Limb (tissue), 2 donors: ENCODE measurements around the gene DLG2.
"Not testable (repeated sequence)": the region's sequence is repeated elsewhere in the genome, so short reads cannot be mapped to it uniquely, and the experiment has no call there.

Experiments used
- DNase-seq, 2 donors: peaks; one replicate each; pipeline ENCODE4 v3.0.0-alpha.2; 2016; ENCODE audit errors: extremely low spot score in 2 of 2

Gene DLG2

DNA sequence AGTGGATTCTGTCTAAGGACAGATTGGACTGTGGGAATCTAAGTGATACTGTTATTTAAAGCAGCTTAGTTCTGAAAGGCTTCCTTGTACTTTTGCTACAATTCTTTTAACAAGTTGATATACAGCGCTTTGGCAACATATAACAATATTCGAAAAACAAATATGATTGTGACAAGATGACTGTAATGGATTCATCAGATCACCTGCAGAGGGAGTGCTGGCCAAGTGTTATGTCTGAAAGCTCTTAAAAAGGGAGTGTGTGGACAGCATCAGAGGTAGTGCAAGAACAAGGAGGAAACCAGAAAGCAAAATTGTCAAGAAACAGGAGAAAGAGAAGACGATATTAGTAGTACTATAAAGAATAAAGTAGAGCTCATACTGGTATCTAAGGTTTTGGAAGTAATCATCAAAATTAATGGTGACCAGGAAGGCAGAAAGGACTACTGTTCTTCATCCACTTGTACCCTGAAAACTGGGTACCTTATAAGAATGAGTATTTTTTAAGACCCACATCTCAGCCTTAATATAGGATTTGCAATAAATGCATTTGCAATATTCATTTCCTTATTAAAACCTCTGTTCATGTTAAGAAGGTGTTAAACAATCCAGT, 1229.0 kb downstream of the DLG2 start:
- DNase-seq = peak in 1 of 2 donors; percentile 7

- no peak for DNase-seq
Observed at GRCh38 chr11:84396521-84396920, 1230.6 kb downstream of the DLG2 start.

DNA sequence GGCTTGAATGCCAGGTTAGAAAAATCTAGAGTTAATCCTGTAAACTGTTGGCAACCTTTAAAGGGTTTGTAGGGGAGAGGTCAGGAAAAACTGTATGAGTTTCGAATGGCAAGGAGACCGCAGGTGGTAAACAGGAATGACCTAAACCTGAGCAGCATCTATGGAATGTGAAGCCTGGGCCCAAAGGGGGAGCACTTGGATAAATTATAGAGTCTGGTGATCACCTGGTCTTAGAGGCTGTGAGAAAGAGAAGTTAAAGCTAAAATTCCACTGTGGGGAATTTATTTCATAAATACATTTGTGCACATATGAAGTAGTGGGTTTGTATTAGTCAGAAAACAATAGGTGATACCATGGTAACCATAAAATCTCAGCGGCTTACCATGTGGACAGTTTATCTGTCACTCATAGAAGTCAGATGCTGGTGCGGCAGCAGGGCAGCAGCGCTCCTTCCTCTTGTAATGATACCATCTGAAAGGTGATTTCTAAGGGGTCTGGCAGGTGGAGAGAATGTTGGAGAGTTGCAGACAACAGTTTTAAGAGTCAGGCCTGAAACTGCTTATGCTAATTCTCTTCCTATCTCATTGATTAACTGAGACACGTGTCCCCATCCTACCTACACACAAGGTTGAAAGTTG, 1236.6 kb downstream of the DLG2 start:
- DNase-seq = no peak

DNA sequence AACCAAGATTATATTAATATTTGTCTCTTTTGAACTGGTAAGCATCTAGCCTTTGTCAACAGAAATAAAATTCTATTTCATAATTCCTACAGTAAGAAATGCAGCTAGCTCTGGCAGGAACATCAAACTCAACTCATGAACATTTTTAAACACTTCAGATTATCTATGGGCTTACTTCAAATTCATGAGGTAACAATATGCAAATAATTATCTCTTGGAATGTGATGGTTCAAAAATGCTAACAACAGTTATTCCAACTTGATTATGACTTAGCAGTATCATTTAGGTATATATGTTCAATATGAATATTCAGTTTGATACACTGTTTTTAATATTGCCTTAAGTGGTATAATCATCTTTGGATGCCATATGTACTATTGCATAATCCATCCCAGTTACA, 1237.4 kb downstream of the DLG2 start:
- no peak for DNase-seq

GRCh38 chr11:84384731-84385130, 1242.4 kb downstream of the DLG2 start:
- DNase-seq = peak; percentile 32 to 47

- DNase-seq = no peak
Observed at GRCh38 chr11:84383576-84383975, 1243.6 kb downstream of the DLG2 start.

- DNase-seq = no peak
Observed at GRCh38 chr11:84381666-84382065, 1245.5 kb downstream of the DLG2 start.

- DNase-seq = peak in 1 of 2 donors; percentile 55
Observed at GRCh38 chr11:84372381-84372950, 1254.7 kb downstream of the DLG2 start.

GRCh38 chr11:84358034-84358433, 1269.1 kb downstream of the DLG2 start:
- no peak for DNase-seq

- no peak for DNase-seq
Observed at GRCh38 chr11:84355911-84356310, 1271.2 kb downstream of the DLG2 start.

DNA sequence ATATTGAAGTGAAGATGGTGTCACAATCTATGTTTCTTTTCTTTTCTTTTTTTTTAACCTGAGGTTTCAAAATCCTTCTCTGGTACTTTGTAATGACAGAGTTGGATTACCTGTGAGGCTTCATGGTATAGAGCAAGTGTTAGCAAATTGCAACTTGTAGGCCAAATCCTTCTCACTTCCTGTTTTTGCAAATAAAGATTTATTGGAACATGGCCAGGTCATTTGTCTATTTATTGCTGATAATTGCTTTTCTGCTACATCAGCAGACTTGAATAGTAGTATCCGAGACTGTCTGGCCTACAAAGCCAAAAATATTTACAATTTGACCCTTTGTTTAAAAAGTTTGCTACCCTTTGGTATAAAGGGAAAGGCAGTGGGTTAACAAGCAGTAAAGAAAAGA, 1281.5 kb downstream of the DLG2 start:
- no peak for DNase-seq

GRCh38 chr11:84345027-84345426, 1282.1 kb downstream of the DLG2 start:
- no peak for DNase-seq

DNA sequence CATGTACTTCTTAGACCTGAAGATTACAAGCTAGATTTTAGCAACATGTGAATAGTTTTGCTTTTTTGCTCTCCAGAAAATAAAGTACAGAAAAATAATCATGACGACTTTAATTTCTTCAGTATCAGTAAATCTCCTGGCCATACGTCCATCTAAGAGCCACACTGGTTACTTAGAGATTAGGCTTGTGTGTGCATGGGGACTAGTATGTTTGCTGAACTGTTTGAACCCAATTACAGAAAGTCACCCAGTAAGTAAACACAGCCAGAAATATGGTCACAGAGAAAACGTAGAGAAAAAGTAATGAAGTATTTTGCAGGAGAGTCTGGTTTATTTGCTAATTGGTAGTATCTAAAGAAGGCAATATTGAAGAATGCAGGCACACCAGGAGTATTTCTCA, 1287.3 kb downstream of the DLG2 start:
- DNase-seq = no peak

DNA sequence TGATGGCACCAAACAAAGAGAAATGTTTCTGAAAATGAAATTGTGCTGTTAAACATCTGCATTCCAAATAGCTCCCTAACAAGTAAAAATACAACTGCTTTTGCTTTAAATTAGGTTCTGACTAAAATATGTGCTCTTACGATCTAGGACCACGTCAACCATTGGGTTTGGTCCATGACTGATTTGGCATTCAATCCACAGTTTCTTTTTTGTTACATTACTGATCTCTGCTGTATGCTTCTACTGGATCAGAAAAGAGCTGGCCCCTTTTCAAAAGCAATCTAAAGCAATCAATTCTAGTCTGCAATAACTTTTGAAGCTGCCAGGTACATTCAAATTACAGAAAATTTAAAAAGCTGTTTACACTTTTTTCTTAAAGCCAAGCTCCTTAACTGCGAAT, 1293.9 kb downstream of the DLG2 start:
- no peak for DNase-seq

GRCh38 chr11:84322211-84322610, 1304.9 kb downstream of the DLG2 start:
- no peak for DNase-seq

GRCh38 chr11:84319863-84320262, 1307.3 kb downstream of the DLG2 start:
- no peak for DNase-seq

DNA sequence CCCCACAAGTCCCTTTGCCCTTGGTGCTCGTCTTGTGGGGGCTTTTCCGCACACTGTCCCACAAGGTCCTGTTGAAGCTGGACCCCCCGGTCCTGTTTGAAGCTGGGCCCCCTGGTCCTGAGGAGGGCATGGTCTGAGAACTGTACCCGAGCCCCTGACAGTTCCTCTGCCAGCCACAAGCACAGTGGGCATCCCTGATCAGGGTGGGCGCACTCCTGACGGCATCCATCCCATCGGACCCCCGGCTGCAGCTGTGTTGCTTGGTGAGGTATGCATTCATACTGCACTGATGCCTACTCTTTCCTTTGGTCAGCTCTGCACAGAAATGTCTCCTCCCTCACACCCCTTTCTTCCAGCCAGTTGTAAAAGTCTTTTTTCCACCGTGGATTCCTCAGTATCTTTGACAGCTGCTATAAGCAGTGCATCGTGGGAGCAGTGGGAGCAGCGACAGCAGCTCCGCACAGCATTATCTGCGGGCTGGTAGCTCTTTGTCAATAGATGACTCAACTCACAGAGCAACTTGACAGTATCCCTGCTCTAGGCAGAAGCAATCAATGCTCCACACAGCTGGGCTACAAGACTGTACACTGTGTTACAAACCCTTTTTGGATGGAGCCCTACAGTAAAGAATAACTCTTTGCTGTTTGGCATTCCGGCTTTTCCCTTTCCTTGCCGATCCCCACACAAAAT, 1310.1 kb downstream of the DLG2 start:
- peak in 1 of 2 donors; percentile 34 for DNase-seq

DNA sequence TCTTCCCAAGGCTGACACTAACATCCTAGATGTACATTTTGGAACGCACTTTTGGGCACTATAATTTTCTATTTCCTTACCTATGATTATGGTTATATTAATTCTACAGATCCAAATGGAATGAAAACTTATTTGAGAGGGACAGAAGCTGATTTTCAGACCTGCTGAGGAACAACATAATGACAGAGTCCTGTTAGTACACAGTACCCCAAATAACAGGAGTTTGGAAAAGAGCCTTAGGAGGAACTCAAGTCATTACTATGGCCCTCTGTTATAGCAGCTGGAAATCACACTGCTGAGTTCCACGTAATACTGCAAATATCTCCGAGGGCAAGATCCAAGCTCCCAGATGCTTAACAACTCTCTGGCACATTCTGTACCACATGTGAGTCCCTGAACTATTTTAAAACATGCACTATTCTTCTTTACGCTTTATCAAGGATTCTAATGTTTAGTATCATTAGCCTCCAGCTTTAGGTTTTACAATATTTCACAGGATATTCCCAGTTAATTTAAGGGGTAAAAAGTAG, 1313.2 kb downstream of the DLG2 start:
- DNase-seq = no peak

GRCh38 chr11:84310268-84310667, 1316.9 kb downstream of the DLG2 start:
- no peak for DNase-seq

GRCh38 chr11:84308491-84308890, 1318.7 kb downstream of the DLG2 start:
- not testable (repeated sequence) for DNase-seq

GRCh38 chr11:84300092-84300491, 1327.1 kb downstream of the DLG2 start:
- no peak for DNase-seq

- DNase-seq = no peak
Observed at GRCh38 chr11:84297570-84297969, 1329.6 kb downstream of the DLG2 start.
